CD8-positive, alpha-beta memory T cell (primary cell): ENCODE results near the gene SPTB. TPM values are rescaled to one million over a fixed set of nuclear protein-coding genes. Genes with fewer than 3 reads are reported as not detected.

Experiments used
- CTCF ChIA-PET: fragments of 350-600 bp; sonication (Branson Sonifier 250); formaldehyde crosslinking; loops from one replicate; lab custom pipeline; 2021; ENCODE audit warnings: antibody characterized with exemption; lab: Charles Lee
- POLR2A ChIA-PET: fragments of 350-600 bp; sonication (Branson Sonifier 250); formaldehyde crosslinking; loops from one replicate; lab custom pipeline; 2021; ENCODE audit warnings: antibody characterized with exemption; lab: Charles Lee
- DNase-seq, 5 donors: peaks; one replicate each; pipeline versions ENCODE4 v3.0.0 to v3.0.0-alpha.2; 2020 to 2022; ENCODE audit warnings: mixed read lengths in 1 of 5
- H3K27ac ChIP-seq: one replicate; pipeline ENCODE4 v1.7.0; 2013; ENCODE audit warnings: low read depth, mild to moderate bottlenecking, low read length, moderate library complexity
- H3K27me3 ChIP-seq: 2 replicates; pipeline ENCODE4 v1.7.0; 2013; ENCODE audit warnings: low read length, mild to moderate bottlenecking; ENCODE audit not compliant: insufficient read depth, poor library complexity, severe bottlenecking
- H3K36me3 ChIP-seq: 2 replicates; pipeline ENCODE4 v1.7.0; 2013; ENCODE audit warnings: mild to moderate bottlenecking, low read length, moderate library complexity; ENCODE audit not compliant: insufficient read depth
- H3K4me1 ChIP-seq: 2 replicates; pipeline ENCODE4 v1.7.0; 2013; ENCODE audit warnings: mild to moderate bottlenecking, low read length, moderate library complexity; ENCODE audit not compliant: insufficient read depth
- H3K4me3 ChIP-seq: 2 replicates; pipeline ENCODE4 v1.7.0; 2013; ENCODE audit warnings: mild to moderate bottlenecking, low read length
- H3K9me3 ChIP-seq: 2 replicates; pipeline ENCODE4 v1.7.0; 2013; ENCODE audit warnings: mild to moderate bottlenecking, low read length
- H3K27ac Mint-ChIP-seq, 8 donors: one replicate each; pipeline ENCODE4 v1.8.0; 2020 to 2021; ENCODE audit warnings: mixed read lengths in 8 of 8, mild to moderate bottlenecking in 6 of 8, inconsistent platforms in 3 of 8, moderate library complexity in 3 of 8
- H3K27me3 Mint-ChIP-seq, 2 donors: one replicate each; pipeline ENCODE4 v1.8.0; 2020 to 2021; ENCODE audit warnings: mixed read lengths in 2 of 2, mild to moderate bottlenecking in 1 of 2, moderate library complexity in 1 of 2
- H3K36me3 Mint-ChIP-seq, 3 donors: one replicate each; pipeline ENCODE4 v1.8.0; 2020 to 2021; ENCODE audit warnings: mixed read lengths in 3 of 3, inconsistent platforms in 1 of 3, mild to moderate bottlenecking in 1 of 3
- H3K4me1 Mint-ChIP-seq, 3 donors: one replicate each; pipeline ENCODE4 v1.8.0; 2020 to 2021; ENCODE audit warnings: mixed read lengths in 3 of 3, inconsistent platforms in 1 of 3, mild to moderate bottlenecking in 1 of 3
- H3K4me3 Mint-ChIP-seq, 7 donors: one replicate each; pipeline ENCODE4 v1.8.0; 2020 to 2021; ENCODE audit warnings: mixed read lengths in 7 of 7, mild to moderate bottlenecking in 6 of 7, moderate library complexity in 4 of 7, inconsistent platforms in 2 of 7
- H3K9me3 Mint-ChIP-seq, 5 donors: one replicate each; pipeline ENCODE4 v1.8.0; 2020 to 2022; ENCODE audit warnings: mixed read lengths in 5 of 5, mild to moderate bottlenecking in 3 of 5, moderate library complexity in 2 of 5, inconsistent platforms in 1 of 5
- polyA plus RNA-seq: library from polyadenylated mRNA; unstranded; fragments of 300-500 nt; fragmentation: Illumina TruSeq; gene quantifications from one replicate; pipeline ENCODE4 v1.2.3, GENCODE V29; 2021
- total RNA-seq, 2 experiments: library from RNA; stranded (reverse); gene quantifications; one replicate each; pipeline ENCODE4 v1.2.3, GENCODE V29; 2021

The SPTB gene
- total and polyA plus RNA-seq, 3 experiments from 2014 or later: 0.09 to 0.18 (median 0.15) TPM

DNA sequence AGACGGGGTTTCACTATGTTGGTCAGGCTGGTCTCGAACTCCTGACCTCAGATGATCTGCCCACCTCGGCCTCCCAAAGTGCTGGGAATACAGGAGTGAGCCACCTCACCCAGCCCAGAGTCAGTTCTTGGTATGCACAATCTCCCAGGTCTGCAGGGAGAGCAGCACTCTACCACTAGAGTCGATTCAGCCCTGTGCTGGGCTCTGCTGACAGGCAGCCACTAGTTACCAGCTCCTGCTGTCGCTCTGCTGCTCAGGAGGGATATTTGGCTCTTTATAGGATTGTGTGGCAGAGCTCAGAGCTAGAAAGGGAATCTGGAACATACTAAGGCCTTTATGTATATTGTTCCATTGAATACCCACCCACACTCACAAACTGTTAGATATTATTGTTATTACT lies 44.3 kb downstream of the SPTB start:
- H3K27me3 Mint-ChIP-seq: peaks cover 17 to 30% of the 10 kb centered on the region in 2 donors
- Histone ChIP-seq H3K36me3 (no peaks in the 10 kb centered on the region), H3K4me3 (no peak overlapping the region), H3K4me1 (no peaks in the 10 kb centered on the region), H3K9me3 (no peaks in the 10 kb centered on the region), H3K27me3 (no peaks in the 10 kb centered on the region), H3K27ac (no peak overlapping the region)
- H3K27ac Mint-ChIP-seq: no peak overlapping the region
- CTCF ChIA-PET: interaction anchor here (1.0 to 1.3 kb wide), 2 partner anchors 11 to 12 kb away, joined by 3 to 5 read pairs; no protein-coding TSS in a partner anchor
- H3K36me3 Mint-ChIP-seq: no peaks in the 10 kb centered on the region
- H3K9me3 Mint-ChIP-seq: no peaks in the 10 kb centered on the region
- POLR2A ChIA-PET: no interaction called here
- no peak overlapping the region for H3K4me3 Mint-ChIP-seq
- DNase-seq: no peak
- no peaks in the 10 kb centered on the region for H3K4me1 Mint-ChIP-seq

DNA sequence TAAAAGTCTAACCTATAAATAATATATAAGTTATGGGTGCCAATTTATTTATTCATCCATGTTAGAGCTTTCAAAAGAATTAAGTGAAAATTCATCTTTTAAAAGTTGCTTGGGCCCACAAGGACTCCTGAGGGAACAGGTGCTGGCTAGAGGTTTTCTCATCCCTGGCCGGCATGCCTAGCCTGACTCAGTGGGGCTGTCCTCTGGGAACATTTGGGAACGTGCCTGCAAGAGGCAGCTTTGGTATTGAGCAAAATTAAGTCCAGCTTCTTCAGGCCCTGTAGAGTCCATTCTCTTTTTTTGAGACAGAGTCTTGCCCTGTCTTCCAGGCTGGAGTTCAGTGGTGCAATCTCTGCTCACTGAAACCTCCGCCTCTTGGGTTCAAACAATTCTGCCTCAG lies 44.7 kb downstream of the SPTB start:
- Mint-ChIP-seq H3K36me3 (no peaks in the 10 kb centered on the region), H3K4me1 (no peaks in the 10 kb centered on the region), H3K9me3 (no peaks in the 10 kb centered on the region), H3K27ac (no peak overlapping the region), H3K27me3 (peaks cover 17 to 29% of the 10 kb centered on the region in 2 donors), H3K4me3 (no peak overlapping the region)
- H3K27ac ChIP-seq: no peak overlapping the region
- no peaks in the 10 kb centered on the region for H3K27me3 ChIP-seq
- ChIA-PET POLR2A (no interaction called here), CTCF (interaction anchor here (1.0 to 1.3 kb wide), 2 partner anchors 11 to 12 kb away, joined by 3 to 5 read pairs; no protein-coding TSS in a partner anchor)
- no peak overlapping the region for H3K4me3 ChIP-seq
- no peaks in the 10 kb centered on the region for H3K9me3 ChIP-seq
- DNase-seq: no peak
- no peaks in the 10 kb centered on the region for H3K36me3 ChIP-seq
- H3K4me1 ChIP-seq: no peaks in the 10 kb centered on the region

DNA sequence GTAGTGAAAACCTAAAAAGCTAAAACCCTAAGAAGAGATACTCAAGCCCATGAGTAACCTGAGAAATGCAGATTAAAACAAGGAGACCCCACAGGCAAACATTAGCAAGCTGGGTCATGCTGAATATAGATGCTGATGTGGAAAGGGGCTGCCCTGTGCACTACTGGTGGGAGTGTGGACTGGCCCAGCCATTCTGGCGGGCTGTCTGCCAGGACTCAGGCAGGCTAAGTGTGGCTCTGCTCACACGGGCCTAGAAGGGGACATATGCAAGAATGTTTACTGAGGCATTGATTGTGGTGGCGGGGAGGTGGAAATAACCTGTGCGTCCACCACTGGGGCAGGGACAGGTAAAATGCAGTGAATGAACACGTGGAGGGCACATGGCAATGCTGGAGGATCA lies 48.3 kb downstream of the SPTB start:
- H3K27me3 ChIP-seq: no peaks in the 10 kb centered on the region
- peaks cover 4 to 13% of the 10 kb centered on the region in 2 donors for H3K27me3 Mint-ChIP-seq
- no peaks in the 10 kb centered on the region for H3K4me1 ChIP-seq
- ChIA-PET POLR2A (no interaction called here), CTCF (interaction anchor here (1.2 kb wide), 1 partner anchor 60 kb away, joined by 3 read pairs; no protein-coding TSS in a partner anchor)
- no peak overlapping the region for H3K4me3 Mint-ChIP-seq
- H3K9me3 ChIP-seq: no peaks in the 10 kb centered on the region
- no peak overlapping the region for H3K27ac ChIP-seq
- H3K27ac Mint-ChIP-seq: no peak overlapping the region
- no peaks in the 10 kb centered on the region for H3K36me3 Mint-ChIP-seq
- H3K4me3 ChIP-seq: no peak overlapping the region
- no peaks in the 10 kb centered on the region for H3K36me3 ChIP-seq
- no peaks in the 10 kb centered on the region for H3K9me3 Mint-ChIP-seq
- DNase-seq: no peak
- H3K4me1 Mint-ChIP-seq: no peaks in the 10 kb centered on the region

DNA sequence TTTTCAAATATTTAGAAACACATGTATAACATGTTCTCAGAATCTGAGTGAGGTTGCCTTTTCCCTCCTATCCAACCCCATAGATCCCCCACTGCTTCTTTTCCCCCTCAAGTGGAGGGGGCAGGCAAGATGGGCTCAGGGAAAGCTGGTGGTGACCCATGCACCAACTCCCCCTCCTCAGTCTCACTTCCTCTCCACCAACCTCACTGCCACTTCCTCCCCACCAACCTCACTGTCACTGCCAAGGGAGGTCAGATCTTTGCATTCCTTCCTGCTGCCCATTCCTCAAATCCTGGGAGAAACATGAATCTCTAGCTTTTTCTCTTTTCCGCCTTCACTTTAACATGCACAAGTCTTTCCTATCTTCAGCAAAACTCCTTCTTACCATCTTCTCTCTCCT lies 48.7 kb downstream of the SPTB start:
- Mint-ChIP-seq H3K4me3 (no peak overlapping the region), H3K27me3 (peaks cover 3 to 14% of the 10 kb centered on the region in 2 donors), H3K4me1 (no peaks in the 10 kb centered on the region), H3K36me3 (no peaks in the 10 kb centered on the region), H3K27ac (no peak overlapping the region), H3K9me3 (no peaks in the 10 kb centered on the region)
- H3K27me3 ChIP-seq: no peaks in the 10 kb centered on the region
- no peaks in the 10 kb centered on the region for H3K9me3 ChIP-seq
- ChIA-PET POLR2A (no interaction called here), CTCF (interaction anchor here (1.2 kb wide), 1 partner anchor 60 kb away, joined by 3 read pairs; no protein-coding TSS in a partner anchor)
- no peak overlapping the region for H3K27ac ChIP-seq
- no peak for DNase-seq
- H3K4me1 ChIP-seq: no peaks in the 10 kb centered on the region
- no peaks in the 10 kb centered on the region for H3K36me3 ChIP-seq
- no peak overlapping the region for H3K4me3 ChIP-seq

DNA sequence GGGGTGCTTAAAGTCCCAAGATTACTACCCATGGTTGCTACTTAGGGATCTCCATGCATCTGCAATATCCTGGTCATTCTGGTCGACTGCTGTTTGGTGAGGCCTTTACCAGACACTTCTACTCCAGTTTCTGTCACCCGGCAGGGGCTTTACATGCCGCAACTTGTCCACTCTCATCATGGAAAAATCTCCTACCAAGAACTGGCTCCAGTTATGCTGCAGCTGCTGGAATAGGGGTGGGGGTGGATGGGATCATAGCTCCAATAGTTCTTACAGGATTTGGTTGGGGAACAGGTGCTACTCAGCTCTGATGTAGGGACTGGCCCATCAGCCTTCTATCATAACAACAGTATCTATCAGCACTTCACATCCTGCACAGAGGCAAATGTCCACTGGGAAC lies 51.6 kb downstream of the SPTB start:
- no peak for DNase-seq
- H3K36me3 Mint-ChIP-seq: no peaks in the 10 kb centered on the region
- H3K4me1 ChIP-seq: peaks cover 5% of the 10 kb centered on the region
- no peak overlapping the region for H3K27ac Mint-ChIP-seq
- no peaks in the 10 kb centered on the region for H3K9me3 Mint-ChIP-seq
- H3K36me3 ChIP-seq: no peaks in the 10 kb centered on the region
- peaks cover under 1% of the 10 kb centered on the region for H3K27me3 ChIP-seq
- ChIA-PET POLR2A (no interaction called here), CTCF (interaction anchor here (7.7 kb wide), 1 partner anchor 63 kb away, joined by 95 read pairs; no protein-coding TSS in a partner anchor)
- no peak overlapping the region for H3K4me3 ChIP-seq
- H3K4me3 Mint-ChIP-seq: no peak overlapping the region
- no peak overlapping the region for H3K27ac ChIP-seq
- H3K27me3 Mint-ChIP-seq: peaks cover 4 to 26% of the 10 kb centered on the region in 2 donors
- H3K9me3 ChIP-seq: no peaks in the 10 kb centered on the region
- H3K4me1 Mint-ChIP-seq: peaks cover 3 to 6% (median 4%) of the 10 kb centered on the region in 3 donors

DNA sequence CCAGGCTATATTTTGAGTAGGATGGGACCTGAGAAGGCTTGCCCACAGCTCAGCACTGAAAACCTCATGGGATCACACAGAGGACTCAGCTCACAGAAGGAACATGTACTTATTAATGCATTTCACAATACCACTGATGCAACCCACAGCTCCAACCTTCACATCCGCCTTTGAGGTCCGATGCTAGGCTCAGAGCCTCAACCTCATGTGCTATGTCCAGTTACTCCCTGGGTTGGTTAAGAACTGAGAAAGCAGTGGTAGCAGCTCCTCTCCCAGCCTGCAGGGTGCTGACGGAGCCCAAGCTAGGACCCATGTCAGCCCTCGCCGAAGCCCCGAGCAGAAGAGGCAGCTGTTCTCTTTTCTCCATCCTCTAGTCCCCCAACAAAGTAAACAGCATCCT lies 52.9 kb downstream of the SPTB start:
- peaks cover 5 to 9% (median 6%) of the 10 kb centered on the region in 3 donors for H3K4me1 Mint-ChIP-seq
- no peak overlapping the region for H3K27ac Mint-ChIP-seq
- H3K36me3 ChIP-seq: no peaks in the 10 kb centered on the region
- no peaks in the 10 kb centered on the region for H3K9me3 ChIP-seq
- no peak overlapping the region for H3K4me3 ChIP-seq
- no peak overlapping the region for H3K4me3 Mint-ChIP-seq
- H3K27ac ChIP-seq: no peak overlapping the region
- H3K27me3 Mint-ChIP-seq: peaks cover 4 to 29% of the 10 kb centered on the region in 2 donors
- no peaks in the 10 kb centered on the region for H3K36me3 Mint-ChIP-seq
- peaks cover 4% of the 10 kb centered on the region for H3K27me3 ChIP-seq
- no peak for DNase-seq
- CTCF ChIA-PET: interaction anchor here (7.7 kb wide), 1 partner anchor 64 kb away, joined by 95 read pairs; no protein-coding TSS in a partner anchor
- peaks cover 7% of the 10 kb centered on the region for H3K4me1 ChIP-seq
- POLR2A ChIA-PET: no interaction called here
- no peaks in the 10 kb centered on the region for H3K9me3 Mint-ChIP-seq

DNA sequence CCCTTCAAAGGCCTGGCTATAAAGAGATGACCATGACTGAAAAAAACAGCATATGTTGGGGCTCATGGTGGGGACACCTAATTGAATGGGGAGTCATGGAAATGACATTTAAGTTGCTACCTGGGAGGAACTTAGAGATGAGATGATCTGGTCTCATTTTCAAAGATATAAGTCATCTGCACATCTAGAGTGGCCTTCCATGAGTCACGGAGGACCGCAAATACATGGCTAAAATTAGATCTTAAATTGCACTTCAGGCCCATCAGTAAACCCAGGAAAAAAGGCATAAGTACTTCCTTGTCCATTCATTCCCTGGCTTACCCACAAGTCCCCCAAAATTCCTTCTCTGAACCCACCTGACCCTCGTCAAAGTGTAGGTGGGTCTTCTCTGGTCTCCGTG lies 53.4 kb downstream of the SPTB start:
- Histone ChIP-seq H3K4me1 (peaks cover 7% of the 10 kb centered on the region), H3K9me3 (no peaks in the 10 kb centered on the region), H3K36me3 (no peaks in the 10 kb centered on the region), H3K4me3 (no peak overlapping the region), H3K27ac (no peak overlapping the region), H3K27me3 (peaks cover 4% of the 10 kb centered on the region)
- CTCF ChIA-PET: interaction anchor here (7.7 kb wide), 1 partner anchor 65 kb away, joined by 95 read pairs; no protein-coding TSS in a partner anchor
- H3K4me3 Mint-ChIP-seq: no peak overlapping the region
- no peak overlapping the region for H3K27ac Mint-ChIP-seq
- H3K27me3 Mint-ChIP-seq: peaks cover 4 to 34% of the 10 kb centered on the region in 2 donors
- POLR2A ChIA-PET: no interaction called here
- no peak for DNase-seq
- no peaks in the 10 kb centered on the region for H3K36me3 Mint-ChIP-seq
- H3K4me1 Mint-ChIP-seq: peaks cover 5 to 9% (median 6%) of the 10 kb centered on the region in 3 donors
- H3K9me3 Mint-ChIP-seq: no peaks in the 10 kb centered on the region

DNA sequence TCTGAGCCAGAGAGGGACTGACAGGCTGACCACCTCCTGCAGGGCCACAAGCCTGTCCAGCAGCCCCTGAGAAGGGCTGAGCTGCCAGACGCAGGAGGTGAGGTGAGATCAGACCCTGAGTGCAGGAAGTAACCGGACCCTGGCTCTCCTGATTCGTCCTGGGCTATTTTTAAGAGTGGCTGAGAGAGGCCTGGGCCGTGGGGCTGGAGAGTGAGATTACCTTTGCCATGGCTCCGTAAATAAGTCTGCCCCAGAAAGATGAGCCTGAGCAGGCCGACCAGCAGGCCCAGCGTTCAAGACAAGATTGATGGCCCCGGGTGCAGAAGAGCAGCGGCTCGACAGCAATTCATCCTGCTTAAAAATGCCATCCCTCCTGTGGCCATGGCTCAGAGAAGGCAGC lies 54.2 kb downstream of the SPTB start:
- no peak for DNase-seq
- H3K9me3 Mint-ChIP-seq: no peaks in the 10 kb centered on the region
- H3K27ac Mint-ChIP-seq: no peak overlapping the region
- CTCF ChIA-PET: interaction anchor here (0.7 to 7.7 kb wide), 2 partner anchors 66 to 158 kb away, joined by 5 to 95 read pairs; no protein-coding TSS in a partner anchor
- H3K9me3 ChIP-seq: no peaks in the 10 kb centered on the region
- peaks cover 7% of the 10 kb centered on the region for H3K4me1 ChIP-seq
- no peaks in the 10 kb centered on the region for H3K36me3 ChIP-seq
- H3K36me3 Mint-ChIP-seq: no peaks in the 10 kb centered on the region
- H3K4me3 Mint-ChIP-seq: no peak overlapping the region
- H3K27ac ChIP-seq: no peak overlapping the region
- H3K27me3 Mint-ChIP-seq: peaks cover 4 to 40% of the 10 kb centered on the region in 2 donors
- POLR2A ChIA-PET: no interaction called here
- H3K4me1 Mint-ChIP-seq: peaks cover 5 to 9% (median 6%) of the 10 kb centered on the region in 3 donors
- H3K4me3 ChIP-seq: no peak overlapping the region
- H3K27me3 ChIP-seq: peaks cover 4% of the 10 kb centered on the region
